NCI-H1048 (cell line): ENCODE results near the gene MAN2B2.

Experiments
- DNase-seq: peaks from one replicate; lab custom pipeline; 2025; lab: John Stamatoyannopoulos, UW

MAN2B2 gene

DNA sequence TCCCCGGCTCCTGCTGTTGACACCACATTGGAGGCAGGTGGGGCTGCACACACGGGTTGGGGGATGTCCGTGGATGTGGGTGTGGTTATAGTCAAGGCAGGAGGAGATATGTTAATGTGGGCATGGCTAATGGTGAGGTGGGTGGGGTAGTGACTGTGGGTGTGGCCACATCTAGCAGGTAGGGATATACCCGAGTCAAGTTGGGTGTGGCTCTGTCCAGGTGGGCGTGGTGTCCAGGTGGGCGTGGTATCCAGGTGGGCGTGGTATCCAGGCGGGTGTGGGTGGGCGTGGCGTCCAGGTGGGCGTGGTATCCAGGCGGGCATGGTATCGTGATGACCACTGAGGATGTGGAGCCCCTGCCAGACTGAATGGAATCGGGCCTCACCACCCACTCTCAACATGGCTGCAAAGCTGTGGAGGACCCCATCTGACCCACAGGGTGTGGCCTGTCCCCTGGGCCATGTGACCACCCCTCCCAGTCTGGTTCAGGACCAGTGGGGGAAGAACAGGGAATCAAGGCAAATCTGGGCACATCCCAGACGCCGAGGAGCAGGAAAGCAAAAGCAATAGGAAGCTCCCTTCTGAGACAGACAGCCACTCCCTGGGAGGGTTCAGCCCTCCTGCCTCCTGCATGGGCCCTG is 21.0 kb downstream of the MAN2B2 start:
- DNase-seq: peak; percentile 12

DNA sequence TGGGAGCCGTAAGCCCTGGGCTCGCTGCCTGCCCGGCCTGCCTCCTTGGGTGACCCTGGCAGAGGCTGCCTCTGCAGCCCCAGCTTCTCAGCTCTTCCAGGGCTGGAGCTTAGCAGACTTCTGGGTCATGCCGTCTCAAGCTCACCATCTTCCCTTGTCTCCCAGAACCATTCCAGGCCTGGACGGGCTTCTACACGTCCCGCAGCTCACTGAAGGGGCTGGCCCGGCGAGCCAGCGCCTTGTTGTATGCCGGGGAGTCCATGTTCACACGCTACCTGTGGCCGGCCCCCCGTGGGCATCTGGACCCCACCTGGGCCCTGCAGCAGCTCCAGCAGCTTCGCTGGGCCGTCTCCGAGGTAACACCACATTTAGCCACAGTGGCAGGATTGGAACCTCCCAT is 22.0 kb downstream of the MAN2B2 start:
- no peak for DNase-seq

DNA sequence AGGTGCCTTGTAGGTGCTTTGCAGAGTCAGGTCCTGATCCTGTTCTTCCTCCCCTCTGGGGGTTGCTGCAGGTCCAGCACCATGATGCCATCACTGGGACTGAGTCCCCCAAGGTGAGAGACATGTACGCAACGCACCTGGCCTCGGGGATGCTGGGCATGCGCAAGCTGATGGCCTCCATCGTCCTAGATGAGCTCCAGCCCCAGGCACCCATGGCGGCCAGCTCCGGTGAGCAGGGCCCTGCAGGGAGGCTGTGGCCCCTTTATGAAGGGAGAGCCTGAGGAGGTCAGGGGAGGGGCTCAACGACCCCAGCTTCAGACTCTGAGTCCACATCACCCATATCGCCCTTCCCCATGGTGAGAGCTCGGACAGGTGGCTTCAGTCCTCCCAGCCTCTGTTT is 23.1 kb downstream of the MAN2B2 start:
- DNase-seq: no peak

DNA sequence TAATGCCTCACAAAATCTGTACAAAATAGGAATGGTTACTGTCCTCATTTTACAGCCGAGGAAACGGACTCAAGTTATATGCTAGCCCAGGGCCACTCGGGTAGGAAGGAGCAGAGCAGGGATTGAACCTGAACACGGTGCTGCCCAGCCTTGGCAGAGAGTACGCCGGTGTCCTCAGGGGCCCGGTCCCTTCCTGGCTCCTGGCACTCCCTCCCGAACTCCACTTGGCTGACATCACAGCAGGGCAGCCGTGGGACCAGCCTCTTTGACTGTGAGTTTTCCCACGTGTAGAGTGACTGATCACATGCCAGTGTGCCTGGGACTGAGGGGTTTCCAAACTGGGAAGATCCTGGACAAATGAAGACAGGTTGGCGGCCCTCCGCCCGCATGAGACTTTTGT is 23.7 kb downstream of the MAN2B2 start:
- DNase-seq: no peak

DNA sequence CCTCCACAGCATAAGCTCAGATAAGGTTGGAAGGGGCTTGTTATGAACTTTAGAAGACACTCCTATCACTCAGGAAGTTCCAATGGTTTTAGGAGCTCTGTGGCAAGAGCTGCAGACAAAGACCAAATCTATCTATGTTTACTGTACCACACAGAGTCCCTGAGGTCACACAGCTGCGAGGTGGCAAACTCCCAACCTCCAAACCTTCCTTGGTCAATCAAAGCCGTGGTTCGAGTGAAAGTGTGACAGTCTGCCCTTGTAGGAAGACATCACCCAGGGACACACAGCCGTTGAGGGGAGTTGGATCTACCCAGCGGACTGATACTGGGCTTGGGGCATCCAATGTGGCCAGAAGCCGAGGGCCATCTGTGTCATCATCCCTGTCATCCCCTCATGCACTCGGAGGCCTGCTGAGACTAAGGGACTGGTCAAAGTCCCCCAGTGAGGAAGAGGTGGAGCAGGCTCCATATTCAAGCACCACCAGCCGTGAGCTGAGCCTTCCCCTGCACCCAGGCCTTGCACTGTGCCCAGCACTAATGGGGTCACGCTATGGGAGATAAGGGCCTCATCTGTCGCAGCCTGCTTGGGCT is 26.8 kb downstream of the MAN2B2 start:
- DNase-seq: no peak

DNA sequence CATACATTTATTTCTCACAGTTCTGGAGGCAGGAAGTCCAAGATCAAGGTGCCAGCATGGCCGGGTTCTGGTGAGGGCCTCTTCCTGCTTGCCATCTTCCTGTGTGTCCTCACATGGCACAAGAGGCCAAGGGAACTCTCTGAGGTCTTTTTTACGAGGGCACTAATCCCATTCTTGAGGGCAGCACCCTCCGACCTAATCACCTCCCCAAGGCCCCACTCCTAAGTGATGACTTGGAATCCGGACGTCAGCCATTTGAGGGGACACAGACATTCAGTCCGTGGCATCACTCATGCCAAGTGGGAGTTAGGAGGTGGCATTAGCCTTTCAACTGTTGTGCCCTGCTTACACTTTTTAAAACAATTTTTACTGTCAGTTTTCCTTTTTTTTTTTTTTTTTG is 27.3 kb downstream of the MAN2B2 start:
- no peak for DNase-seq

DNA sequence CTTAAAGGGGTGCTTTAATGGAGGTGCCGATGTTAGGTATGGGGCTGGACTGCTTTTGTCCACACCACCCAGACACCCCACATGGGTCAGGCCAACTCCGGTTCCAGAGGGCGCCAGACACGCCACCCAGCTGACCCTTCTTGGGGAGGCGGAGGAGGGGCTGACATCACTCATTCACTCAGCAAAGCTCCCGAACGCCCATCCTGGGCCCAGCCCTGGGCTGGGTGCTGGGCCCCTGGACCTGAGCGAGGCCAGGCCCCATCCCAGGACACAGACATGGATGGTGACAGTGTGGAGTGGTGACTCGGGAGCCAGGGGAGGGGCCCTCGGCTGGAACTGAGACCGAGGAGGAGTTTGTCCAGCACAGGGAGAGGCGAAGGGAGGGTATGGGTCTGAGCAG is 28.1 kb downstream of the MAN2B2 start:
- no peak for DNase-seq

DNA sequence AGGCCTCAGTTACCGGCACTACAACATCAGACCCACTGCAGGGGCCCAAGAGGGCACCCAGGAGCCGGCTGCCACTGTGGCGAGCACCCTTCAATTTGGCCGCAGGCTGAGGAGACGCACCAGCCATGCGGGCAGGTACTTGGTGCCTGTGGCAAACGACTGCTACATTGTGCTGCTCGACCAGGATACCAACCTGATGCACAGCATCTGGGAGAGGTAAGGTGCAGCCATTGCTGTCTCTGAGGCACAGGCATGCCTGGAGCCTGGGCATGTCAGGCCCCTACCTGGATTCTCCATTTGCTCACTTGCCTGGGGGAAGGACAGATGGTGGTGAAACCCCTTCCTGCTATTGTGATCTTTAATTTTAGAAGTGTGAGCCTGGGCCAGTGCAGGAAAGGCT is 30.1 kb downstream of the MAN2B2 start:
- DNase-seq: no peak

DNA sequence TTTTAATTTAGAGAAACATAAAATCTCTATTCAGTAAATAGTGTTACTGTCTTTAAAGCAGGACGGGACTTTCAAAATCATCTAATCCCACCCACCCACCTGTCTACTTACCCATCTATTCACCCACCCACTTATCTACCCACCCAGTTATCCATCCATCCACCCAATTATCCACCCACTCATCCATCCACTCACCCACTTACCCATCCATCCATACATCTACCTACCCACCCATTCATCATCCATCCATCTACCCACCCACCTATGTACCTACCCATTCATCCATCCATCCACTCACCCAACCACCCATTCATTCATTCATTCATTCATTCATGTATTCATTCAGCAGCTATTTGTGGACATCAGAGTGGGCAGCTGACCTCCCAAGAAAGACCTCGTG is 30.6 kb downstream of the MAN2B2 start:
- no peak for DNase-seq

DNA sequence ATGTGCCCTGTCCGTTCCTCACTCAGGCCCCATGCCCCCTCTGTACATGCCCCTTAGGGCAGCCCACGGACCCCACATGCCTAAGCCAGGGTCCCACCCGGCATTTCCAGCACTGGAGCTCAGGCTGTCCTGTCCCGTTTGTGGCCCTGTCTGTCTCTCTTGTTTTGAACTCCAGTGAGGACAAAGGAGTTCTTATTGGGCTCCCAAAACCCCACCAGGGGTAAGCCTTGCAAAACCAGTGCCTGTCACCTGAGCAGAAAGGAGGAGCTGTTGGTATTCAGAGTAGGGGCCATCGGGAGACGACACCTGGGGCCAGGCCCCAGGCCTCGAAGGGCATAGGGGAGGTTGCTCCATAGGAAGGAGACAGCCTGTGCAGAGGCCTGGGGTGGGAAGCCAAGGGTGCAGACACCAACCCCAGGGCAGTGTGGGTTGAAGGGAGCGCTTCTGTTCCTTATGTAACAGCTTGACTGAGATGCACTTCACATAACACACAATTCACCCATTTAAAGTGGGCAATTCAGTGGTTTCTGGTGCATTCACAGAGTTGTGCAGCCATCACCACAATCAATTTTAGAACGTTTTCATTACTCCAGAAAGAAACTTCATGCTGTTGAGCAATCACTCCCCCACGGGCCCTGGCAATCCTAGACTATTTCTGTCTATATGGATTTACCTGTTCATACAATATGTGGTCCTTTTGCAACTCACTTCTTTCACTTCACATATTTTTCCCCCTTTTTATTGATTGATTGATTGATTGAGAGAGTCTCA is 31.7 kb downstream of the MAN2B2 start:
- no peak for DNase-seq

DNA sequence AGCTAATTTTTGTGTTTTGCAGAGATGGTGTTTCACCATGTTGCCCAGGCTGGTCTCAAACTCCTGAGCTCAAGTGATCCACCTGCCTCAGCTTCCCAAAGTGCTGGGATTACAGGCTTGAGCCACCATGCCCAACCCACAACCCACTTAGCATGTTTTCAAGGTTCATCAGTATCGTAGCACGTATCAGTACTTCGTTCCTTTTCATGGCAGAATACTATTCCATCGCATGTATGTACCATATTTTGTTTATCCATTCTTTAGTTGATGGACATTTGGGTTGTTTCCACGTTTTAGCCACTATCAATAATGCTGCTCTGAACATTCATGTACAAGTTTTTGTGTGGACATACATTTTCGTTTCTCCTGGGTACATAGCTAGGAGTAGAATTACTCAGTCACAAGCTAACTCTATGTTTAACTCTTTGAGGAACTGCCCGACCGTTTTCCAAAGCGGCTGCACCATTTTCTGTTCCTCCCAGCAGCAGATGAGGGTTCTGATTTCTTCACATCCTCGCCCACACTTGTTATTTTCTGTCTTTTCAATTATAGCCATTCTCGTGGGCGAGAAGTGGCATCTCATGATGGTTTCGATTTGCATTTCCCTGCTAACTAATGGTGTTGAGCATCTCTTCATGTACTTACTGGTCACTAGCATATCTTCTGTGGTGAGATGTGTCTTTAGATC is 32.5 kb downstream of the MAN2B2 start:
- no peak for DNase-seq

DNA sequence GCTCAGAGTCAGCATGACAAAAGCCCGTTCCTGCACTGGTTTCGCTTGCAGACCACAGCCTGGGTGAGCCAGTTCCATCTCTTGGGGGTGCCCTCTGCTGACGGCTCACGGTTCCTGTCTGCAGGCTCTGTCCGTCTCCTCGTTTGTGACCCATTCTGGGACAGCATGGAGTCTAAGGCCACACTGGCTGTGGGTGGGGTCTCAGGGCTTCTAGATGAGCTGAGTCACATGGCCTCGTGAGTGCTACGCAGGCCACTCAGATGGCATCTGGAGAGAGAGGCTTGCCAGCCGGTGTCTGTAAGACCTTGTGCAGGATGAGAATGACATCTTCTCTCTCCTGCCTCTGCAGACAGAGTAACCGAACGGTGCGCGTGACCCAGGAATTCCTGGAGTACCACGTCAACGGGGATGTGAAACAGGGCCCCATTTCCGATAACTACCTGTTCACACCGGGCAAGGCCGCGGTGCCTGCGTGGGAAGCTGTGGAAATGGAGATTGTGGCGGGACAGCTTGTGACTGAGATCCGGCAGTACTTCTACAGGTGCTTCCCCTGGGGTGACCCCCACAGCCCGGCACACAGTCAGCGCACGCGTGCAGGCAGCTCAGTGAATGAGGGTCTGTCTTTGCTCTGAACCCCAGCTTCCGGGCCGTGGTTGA is 33.9 kb downstream of the MAN2B2 start:
- no peak for DNase-seq

DNA sequence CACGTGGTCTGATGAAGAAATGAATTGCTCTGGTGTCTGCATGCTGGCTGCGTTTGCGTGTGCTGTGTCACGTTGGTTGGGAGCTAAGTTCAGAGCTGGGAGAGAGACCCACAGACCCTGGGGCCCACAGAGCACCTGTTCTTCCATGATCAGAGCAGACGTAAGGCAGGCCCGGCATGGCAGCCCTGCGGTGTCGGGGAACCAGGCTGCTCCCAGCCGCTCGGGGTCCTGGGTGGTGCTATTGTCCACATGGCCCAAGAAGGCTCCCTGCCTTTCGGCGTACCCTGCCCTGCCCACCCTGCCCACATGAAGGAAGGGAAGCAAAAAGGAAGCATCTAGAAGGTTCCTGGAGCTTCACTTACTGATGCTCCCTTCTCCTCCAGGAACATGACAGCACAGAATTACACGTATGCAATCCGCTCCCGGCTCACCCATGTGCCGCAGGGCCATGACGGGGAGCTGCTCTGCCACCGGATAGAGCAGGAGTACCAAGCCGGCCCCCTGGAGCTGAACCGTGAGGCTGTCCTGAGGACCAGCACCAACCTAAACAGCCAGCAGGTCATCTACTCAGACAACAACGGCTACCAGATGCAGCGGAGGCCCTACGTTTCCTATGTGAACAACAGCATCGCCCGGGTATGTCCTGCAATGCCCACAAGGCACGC is 34.6 kb downstream of the MAN2B2 start:
- no peak for DNase-seq

DNA sequence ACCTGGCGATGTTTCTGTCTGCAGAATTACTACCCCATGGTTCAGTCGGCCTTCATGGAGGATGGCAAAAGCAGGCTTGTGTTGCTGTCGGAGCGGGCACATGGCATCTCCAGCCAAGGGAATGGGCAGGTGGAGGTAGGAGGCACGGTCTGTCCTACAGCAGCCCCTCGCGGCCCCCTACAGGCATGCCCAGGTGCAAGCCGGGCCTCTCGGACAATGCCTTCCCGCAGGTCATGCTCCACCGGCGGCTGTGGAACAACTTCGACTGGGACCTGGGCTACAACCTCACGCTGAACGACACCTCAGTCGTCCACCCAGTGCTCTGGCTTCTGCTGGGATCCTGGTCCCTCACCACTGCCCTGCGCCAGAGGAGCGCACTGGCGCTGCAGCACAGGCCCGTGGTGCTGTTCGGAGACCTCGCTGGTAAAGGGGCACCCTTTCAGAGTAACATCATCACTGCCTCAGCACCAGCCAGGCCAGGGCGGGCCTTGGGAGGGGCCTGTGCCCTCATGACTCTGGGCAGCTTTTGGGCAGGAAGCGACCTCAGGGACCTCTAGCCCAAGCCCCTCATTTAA is 36.0 kb downstream of the MAN2B2 start:
- DNase-seq: no peak

DNA sequence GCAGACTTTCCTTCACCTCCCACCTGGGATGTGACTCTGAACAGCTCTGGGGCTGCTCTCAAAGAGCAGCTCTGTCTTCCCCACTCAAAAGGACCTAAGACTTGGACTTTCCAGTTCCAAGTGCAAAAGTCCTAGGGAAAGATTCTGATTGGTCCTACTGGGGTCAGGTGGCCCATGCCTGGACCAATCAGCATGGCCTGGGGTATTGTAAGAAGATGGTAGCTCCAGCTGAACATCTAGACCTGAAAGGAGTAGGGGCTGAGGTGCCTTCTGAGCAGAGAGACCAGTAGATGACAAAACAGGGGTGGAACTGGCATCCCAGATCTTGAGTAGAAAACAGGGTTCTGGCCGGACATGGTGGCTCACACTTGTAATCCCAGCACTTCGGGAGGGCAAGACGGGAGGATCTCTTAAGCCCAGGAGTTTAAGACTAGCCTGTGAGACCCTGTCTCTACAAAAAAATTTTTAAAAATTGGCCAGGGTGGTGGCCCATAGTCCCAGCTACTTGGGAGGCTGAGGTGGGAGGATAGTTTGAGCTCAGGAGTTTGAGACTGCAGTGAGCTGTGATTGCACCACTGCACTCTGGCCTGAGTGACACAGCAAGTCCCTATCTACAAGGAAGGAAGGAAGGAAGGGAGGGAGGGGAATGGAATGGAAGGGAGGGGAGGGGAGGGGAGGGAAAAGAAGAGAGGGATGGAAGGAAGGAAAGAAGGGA is 38.1 kb downstream of the MAN2B2 start:
- DNase-seq: no peak

DNA sequence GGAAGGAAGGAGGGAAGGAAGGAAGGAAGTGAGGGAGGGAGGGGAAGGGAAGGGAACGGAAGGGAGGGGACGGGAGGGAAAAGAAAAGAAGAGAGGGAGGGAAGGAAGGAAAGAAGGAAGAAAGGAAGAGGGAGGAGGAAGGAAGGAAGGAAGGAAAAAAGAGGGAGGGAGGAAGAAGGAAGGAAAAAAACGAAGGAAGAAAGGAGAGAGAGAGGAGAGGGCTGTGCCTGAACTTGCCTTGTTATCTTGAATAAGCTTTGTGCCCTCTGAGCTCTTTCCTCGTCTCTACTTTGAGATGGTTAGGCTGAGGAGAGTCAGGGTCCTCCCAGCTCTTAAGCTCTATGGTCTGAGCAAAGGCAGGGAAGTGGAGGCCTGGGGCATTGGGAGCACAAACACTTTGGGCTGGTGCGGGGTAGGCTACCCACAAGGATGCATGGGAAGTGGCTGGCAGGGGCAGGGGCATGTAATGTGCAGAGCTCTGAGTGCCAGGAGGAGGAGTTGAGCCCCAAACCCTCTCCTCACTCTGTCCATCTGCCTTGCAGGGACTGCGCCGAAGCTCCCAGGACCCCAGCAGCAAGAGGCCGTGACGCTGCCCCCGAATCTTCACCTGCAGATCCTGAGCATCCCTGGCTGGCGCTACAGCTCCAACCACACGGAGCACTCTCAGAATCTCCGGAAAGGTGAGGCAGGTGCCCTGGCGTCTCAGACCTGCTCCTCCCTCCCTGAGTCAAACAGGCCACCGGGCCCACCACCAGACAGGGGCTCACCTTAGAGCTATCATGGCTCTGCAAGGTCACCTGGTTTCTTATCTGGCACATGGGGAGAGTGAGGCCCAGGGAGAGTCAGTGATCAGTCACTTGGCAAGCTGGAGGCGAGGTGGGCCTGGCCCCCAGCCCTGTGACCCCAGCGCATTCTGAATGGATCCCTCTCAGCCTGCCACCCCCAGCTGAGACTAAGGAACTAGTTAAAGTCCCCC is 39.0 kb downstream of the MAN2B2 start:
- no peak for DNase-seq

DNA sequence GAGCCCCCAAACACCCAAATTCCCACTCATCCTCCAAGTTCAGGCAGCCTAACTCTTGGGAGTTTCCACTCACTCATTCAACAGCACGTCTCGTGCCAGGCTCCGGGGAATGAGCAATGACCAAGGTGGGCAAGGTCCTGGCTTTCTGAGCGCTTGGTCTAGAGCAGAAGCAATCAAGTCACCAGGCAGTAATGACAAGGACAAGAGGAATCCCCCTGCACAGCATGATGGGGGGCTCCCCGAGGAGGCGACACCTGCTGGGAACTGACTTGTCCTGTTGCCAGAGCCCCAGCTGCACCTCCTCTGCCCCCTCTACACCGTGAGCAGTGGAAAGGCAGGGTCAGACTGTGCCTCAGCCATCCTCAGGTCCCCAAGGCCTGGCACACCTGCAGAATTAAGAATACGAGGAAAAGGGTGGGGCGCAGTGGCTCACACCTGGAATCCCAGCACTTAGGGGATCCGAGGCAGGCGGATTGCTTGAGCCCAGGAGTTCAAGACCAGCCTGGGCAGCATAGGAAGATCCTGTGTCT is 39.8 kb downstream of the MAN2B2 start:
- DNase-seq: no peak

DNA sequence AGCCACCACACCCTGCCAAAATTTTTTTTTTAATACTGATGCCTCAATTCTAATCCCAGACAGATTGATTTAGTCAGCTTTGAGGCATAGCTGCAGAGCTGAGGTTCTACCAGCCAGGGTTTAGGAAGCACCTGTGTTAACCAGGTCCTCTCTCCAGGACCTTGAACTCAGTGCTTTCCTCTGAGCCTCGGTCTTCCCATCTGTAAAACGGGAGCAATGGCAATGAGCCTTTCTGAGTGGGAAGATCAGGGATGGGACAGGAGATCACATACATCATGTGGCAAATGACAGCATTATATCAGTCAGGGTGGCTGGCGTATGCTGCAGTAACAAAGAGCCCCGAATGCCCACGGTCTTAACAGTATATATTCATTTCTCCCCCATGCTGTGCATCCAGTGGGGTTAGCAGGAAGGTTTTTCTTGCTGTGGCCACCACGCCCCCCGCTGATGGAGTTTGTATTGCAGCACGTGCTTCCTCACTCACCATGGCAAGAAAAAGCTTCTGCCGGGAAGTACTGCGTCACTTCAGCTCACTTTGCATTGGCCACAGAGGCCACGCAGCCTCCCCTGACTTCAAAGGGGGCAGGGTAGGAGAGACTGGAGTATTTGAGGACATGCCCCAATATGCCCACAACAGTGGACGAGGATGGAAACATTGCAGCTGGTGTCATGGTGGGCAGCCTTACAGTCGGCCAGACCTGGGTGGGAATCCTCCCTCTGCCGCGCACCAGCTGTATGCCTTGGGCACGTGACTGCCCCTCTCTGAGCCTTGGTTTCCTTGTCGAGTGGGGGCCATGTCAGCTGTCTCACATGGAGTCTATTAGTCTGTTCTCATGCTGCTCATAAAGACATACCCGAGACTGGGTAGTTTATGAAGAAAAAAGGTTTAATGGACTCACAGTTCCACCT is 41.4 kb downstream of the MAN2B2 start:
- DNase-seq: no peak
